DOHH2 (cell line): Measurements from ENCODE around the gene SVIL.
"Not testable (repeated sequence)": the region's sequence is repeated elsewhere in the genome, so short reads cannot be mapped to it uniquely, and the experiment has no call there.

Experiments used
- H3F3A ChIP-seq: fragments of 200-600 bp; sonication (generic), shearing (Covaris generic); 2 replicates; pipeline ENCODE4 v1.6.0; 2016; ENCODE audit warnings: antibody characterized with exemption, mild to moderate bottlenecking; ENCODE audit not compliant: control insufficient read depth, insufficient read depth
- H3K27ac ChIP-seq: fragments of 200-600 bp; sonication (generic); 2 replicates; pipeline ENCODE4 v1.5.1; 2014; ENCODE audit warnings: low read depth, mild to moderate bottlenecking, low read length, moderate library complexity
- H3K27me3 ChIP-seq: fragments of 200-600 bp; sonication (generic); 2 replicates; pipeline ENCODE4 v1.6.1; 2014; ENCODE audit warnings: mild to moderate bottlenecking, low read length, mixed read lengths; ENCODE audit not compliant: control insufficient read depth
- H3K36me3 ChIP-seq: fragments of 200-600 bp; sonication (generic); 2 replicates; pipeline ENCODE4 v1.6.1; 2014; ENCODE audit warnings: mild to moderate bottlenecking, low read length, moderate library complexity, mixed read lengths; ENCODE audit not compliant: control insufficient read depth
- H3K4me1 ChIP-seq: fragments of 200-600 bp; sonication (generic); 2 replicates; pipeline ENCODE4 v1.6.1; 2014; ENCODE audit warnings: mild to moderate bottlenecking, low read length, mixed read lengths; ENCODE audit not compliant: control insufficient read depth
- H3K4me2 ChIP-seq: fragments of 200-600 bp; sonication (generic); 2 replicates; pipeline ENCODE4 v1.6.0; 2014; ENCODE audit warnings: mild to moderate bottlenecking, low read length, moderate library complexity
- H3K4me3 ChIP-seq: fragments of 200-600 bp; sonication (generic); 2 replicates; pipeline ENCODE4 v1.5.1; 2014; ENCODE audit warnings: mild to moderate bottlenecking, low read length, mixed read lengths
- H3K79me2 ChIP-seq: fragments of 200-600 bp; sonication (generic); 2 replicates; pipeline ENCODE4 v1.6.1; 2014; ENCODE audit warnings: mild to moderate bottlenecking, low read length, mixed read lengths; ENCODE audit not compliant: control insufficient read depth
- H3K9me2 ChIP-seq: fragments of 200-600 bp; sonication (generic); replicated peaks from 2 replicates; pipeline ENCODE4 v1.6.1; 2014; ENCODE audit warnings: mild to moderate bottlenecking, low read length, mixed read lengths; ENCODE audit not compliant: control insufficient read depth
- H3K9me3 ChIP-seq: fragments of 200-600 bp; sonication (generic); 2 replicates; pipeline ENCODE4 v1.6.1; 2014; ENCODE audit warnings: antibody characterized with exemption, low read length, mixed read lengths; ENCODE audit not compliant: control insufficient read depth, insufficient read depth
- H4K20me1 ChIP-seq: fragments of 200-600 bp; sonication (generic); 2 replicates; pipeline ENCODE4 v1.6.0; 2014; ENCODE audit warnings: low read depth, mild to moderate bottlenecking, antibody characterized with exemption, low read length, moderate library complexity; ENCODE audit not compliant: control insufficient read depth, insufficient read depth
- CTCF ChIP-seq: fragments of 200-600 bp; sonication (generic); IDR thresholded peaks from one replicate; pipeline ENCODE4 v1.5.1; 2014; ENCODE audit warnings: antibody characterized with exemption, mild to moderate bottlenecking, low read depth, low read length; ENCODE audit not compliant: poor library complexity, severe bottlenecking
- EZH2phosphoT487 ChIP-seq: fragments of 200-600 bp; sonication (generic); IDR thresholded peaks from 2 replicates; pipeline ENCODE4 v1.6.1; 2017; ENCODE audit warnings: borderline replicate concordance, mild to moderate bottlenecking, antibody characterized with exemption, low read length, moderate library complexity, mixed read lengths

Gene SVIL

GRCh38 chr10:29607576-29607975 lies 27.2 kb downstream of the SVIL start:
- TF ChIP-seq EZH2phosphoT487 (no peak), CTCF (no peak)
- H3K4me1 ChIP-seq: peaks cover 6% of the 10 kb centered on the region; the same call in 1 of the 2 replicates
- no peaks in the 10 kb centered on the region for H3K27me3 ChIP-seq

GRCh38 chr10:29606693-29607092 lies 28.1 kb downstream of the SVIL start:
- H4K20me1 ChIP-seq, H3K4me2 ChIP-seq, H3K4me3 ChIP-seq, H3K9me2 ChIP-seq, H3K27ac ChIP-seq, H3K36me3 ChIP-seq, H3K4me1 ChIP-seq, H3F3A ChIP-seq, H3K79me2 ChIP-seq, H3K27me3 ChIP-seq: not testable (repeated sequence)
- peaks cover 19% of the 10 kb centered on the region; the same call in 1 of the 2 replicates for H3K9me3 ChIP-seq

More at GRCh38 chr10:29607576-29607975, 27.2 kb downstream of the SVIL start:
- no peak overlapping the region for H3K4me3 ChIP-seq
- H3K9me2 ChIP-seq: no peaks in the 10 kb centered on the region
- H3F3A ChIP-seq: no peaks in the 10 kb centered on the region
- H4K20me1 ChIP-seq: no peaks in the 10 kb centered on the region
- no peak overlapping the region for H3K4me2 ChIP-seq
- peaks cover 19% of the 10 kb centered on the region; the same call in 1 of the 2 replicates for H3K9me3 ChIP-seq
- no peaks in the 10 kb centered on the region for H3K79me2 ChIP-seq
- no peak overlapping the region for H3K27ac ChIP-seq
- H3K36me3 ChIP-seq: no peaks in the 10 kb centered on the region

GRCh38 chr10:29604291-29604825 lies 30.4 kb downstream of the SVIL start:
- no peak overlapping the region for H3K27ac ChIP-seq
- no peaks in the 10 kb centered on the region for H3K9me2 ChIP-seq
- no peak overlapping the region for H3K4me2 ChIP-seq
- H4K20me1 ChIP-seq: peaks cover 2% of the 10 kb centered on the region; the same call in 1 of the 2 replicates
- peaks cover 11% of the 10 kb centered on the region; the same call in 1 of the 2 replicates for H3K9me3 ChIP-seq
- no peak for TF ChIP-seq CTCF
- no peak overlapping the region for H3K4me3 ChIP-seq
- H3F3A ChIP-seq: no peaks in the 10 kb centered on the region
- no peaks in the 10 kb centered on the region for H3K36me3 ChIP-seq
- H3K79me2 ChIP-seq: no peaks in the 10 kb centered on the region
- H3K4me1 ChIP-seq: peaks cover 6% of the 10 kb centered on the region; the same call in 1 of the 2 replicates
- H3K27me3 ChIP-seq: no peaks in the 10 kb centered on the region

DNA sequence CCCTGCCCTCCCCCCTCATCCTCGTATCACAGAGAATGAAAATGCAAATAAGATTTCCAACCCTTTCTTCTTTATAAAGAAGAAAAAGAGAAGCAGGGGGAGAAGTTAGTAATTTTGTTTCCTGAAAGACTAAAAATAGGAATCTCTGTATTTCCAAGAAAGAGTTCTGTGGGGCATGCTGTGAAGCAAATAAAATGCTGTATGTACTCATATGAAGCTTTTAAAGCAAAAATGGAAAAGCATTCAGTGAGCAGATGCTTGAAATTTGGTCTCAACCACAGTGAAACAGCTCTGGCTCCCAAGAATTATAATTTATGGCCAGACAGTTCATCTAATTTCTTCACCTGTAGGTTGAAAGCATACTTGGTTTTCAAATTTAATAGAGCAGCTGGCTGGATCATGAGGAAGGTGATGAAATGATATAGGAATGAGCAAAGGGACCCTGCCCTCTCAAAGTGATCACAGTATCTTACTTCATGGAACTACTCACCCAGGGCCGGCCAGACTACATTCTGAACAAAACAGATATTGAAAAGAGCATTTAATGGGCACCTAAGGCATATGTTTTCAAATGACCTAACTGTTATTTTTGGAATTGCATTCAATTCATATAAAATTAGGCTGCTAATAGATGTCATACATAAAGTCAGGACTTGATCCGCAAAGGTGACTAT lies 31.4 kb downstream of the SVIL start:
- Histone ChIP-seq H3K4me3 (no peak overlapping the region), H4K20me1 (peaks cover 2% of the 10 kb centered on the region; the same call in 1 of the 2 replicates), H3K27ac (no peak overlapping the region), H3K4me2 (no peak overlapping the region), H3K27me3 (no peaks in the 10 kb centered on the region), H3K9me3 (0 out of 2 replicates have a peak, but pooled peaks cover 1% of the 10 kb centered on the region), H3K36me3 (no peaks in the 10 kb centered on the region), H3K4me1 (peaks cover 6% of the 10 kb centered on the region; the same call in 1 of the 2 replicates), H3K79me2 (no peaks in the 10 kb centered on the region), H3F3A (no peaks in the 10 kb centered on the region), H3K9me2 (no peaks in the 10 kb centered on the region)
- no peak for TF ChIP-seq CTCF
- no peak for TF ChIP-seq EZH2phosphoT487
